HepG2 (cell line): Measurements from ENCODE around the gene PRKCE. TPM values are rescaled to one million over a fixed set of nuclear protein-coding genes. Genes with fewer than 3 reads are reported as not detected.

Source experiments
- ARNT2 ChIP-seq: sonication (generic); formaldehyde crosslinking; IDR thresholded peaks from 2 replicates; pipeline ENCODE4 v1.8.0; 2022; ENCODE audit warnings: mild to moderate bottlenecking, low read depth, missing genetic modification reagents, moderate library complexity
- BORCS8-MEF2B ChIP-seq: sonication (generic); formaldehyde crosslinking; IDR thresholded peaks from 2 replicates; pipeline ENCODE4 v1.8.0; 2022; ENCODE audit warnings: mild to moderate bottlenecking, missing genetic modification reagents
- FOXK2 ChIP-seq: fragments of 450-650 bp; IDR thresholded peaks from 2 replicates; pipeline ENCODE4 v1.6.1; 2016
- GATAD1 ChIP-seq: IDR thresholded peaks from 2 replicates; pipeline ENCODE4 v1.6.1; 2016; ENCODE audit warnings: missing genetic modification reagents, missing compliant biosample characterization
- GLI4 ChIP-seq: sonication (generic); formaldehyde crosslinking; IDR thresholded peaks from 2 replicates; pipeline ENCODE4 v1.5.1; 2020; ENCODE audit warnings: missing genetic modification reagents, mild to moderate bottlenecking, moderate library complexity, borderline replicate concordance
- GTF2F1 ChIP-seq: fragments of 150-350 bp; IDR thresholded peaks from 2 replicates; pipeline ENCODE4 v1.6.1; 2014; ENCODE audit warnings: low read length
- HES4 ChIP-seq: sonication (generic); formaldehyde crosslinking; IDR thresholded peaks from 2 replicates; pipeline ENCODE4 v1.9.0; 2021; ENCODE audit warnings: mild to moderate bottlenecking, missing genetic modification reagents, borderline replicate concordance
- RNF2 ChIP-seq: fragments of 450-650 bp; conservative IDR thresholded peaks from 2 replicates; pipeline ENCODE4 v1.6.1; 2016; ENCODE audit warnings: low read depth
- SKI ChIP-seq: fragments of 450-650 bp; IDR thresholded peaks from one replicate; pipeline ENCODE4 v1.6.1; 2018; ENCODE audit warnings: mild to moderate bottlenecking; ENCODE audit not compliant: partially characterized antibody
- ZEB1 ChIP-seq: IDR thresholded peaks from 2 replicates; pipeline ENCODE4 v1.6.1; 2012; ENCODE audit warnings: mild to moderate bottlenecking, low read depth, inconsistent platforms; ENCODE audit not compliant: insufficient replicate concordance
- ZNF33A ChIP-seq: sonication (generic); formaldehyde crosslinking; IDR thresholded peaks from 2 replicates; pipeline ENCODE4 v1.5.1; 2020; ENCODE audit warnings: missing genetic modification reagents, mild to moderate bottlenecking, moderate library complexity, borderline replicate concordance
- ZNF562 ChIP-seq: sonication (generic); formaldehyde crosslinking; IDR thresholded peaks from 2 replicates; pipeline ENCODE4 v1.8.0; 2022; ENCODE audit warnings: missing genetic modification reagents, borderline replicate concordance
- polyA plus RNA-seq, 8 experiments: library from polyadenylated mRNA; depleted of rRNA in 3 of 8; stranded (reverse) in 7 of 8; unstranded in 1 of 8; fragments of >200 nt; fragmentation: Illumina TruSeq in 4 of 8; extraction: Trizol in 4 of 8; gene quantifications; 2 replicates each; pipeline versions ENCODE4 v1.2.1 to v1.2.3, GENCODE V29; 2011 to 2016; ENCODE audit warnings: low read depth in 4 of 8, missing spikeins in 1 of 8, mixed read lengths in 1 of 8; ENCODE audit not compliant: insufficient read depth in 1 of 8
- total RNA-seq, 5 experiments: library from RNA; depleted of rRNA; stranded (reverse); fragments of >200 nt; fragmentation: Illumina TruSeq; extraction: Trizol; gene quantifications; 2 replicates each; pipeline ENCODE4 v1.2.3, GENCODE V29; 2016; ENCODE audit warnings: low read depth in 1 of 5
- TF ChIP-seq, protein P1 (sequence below): sonication (generic); formaldehyde crosslinking; IDR thresholded peaks from 2 replicates; pipeline ENCODE4 v1.4.0; 2020; ENCODE audit warnings: mild to moderate bottlenecking, missing genetic modification reagents
- TF ChIP-seq, protein P2 (sequence below): sonication (generic); formaldehyde crosslinking; IDR thresholded peaks from 2 replicates; pipeline ENCODE4 v1.5.1; 2020; ENCODE audit warnings: missing genetic modification reagents, mild to moderate bottlenecking, borderline replicate concordance
- TF ChIP-seq, protein P3 (sequence below): sonication (generic); formaldehyde crosslinking; IDR thresholded peaks from 2 replicates; pipeline ENCODE4 v1.9.0; 2021; ENCODE audit warnings: mild to moderate bottlenecking, missing genetic modification reagents
- TF ChIP-seq, protein P4 (sequence below): sonication (generic); formaldehyde crosslinking; conservative IDR thresholded peaks from 2 replicates; pipeline ENCODE4 v1.8.1; 2023; ENCODE audit warnings: missing genetic modification reagents

Gene PRKCE
- total and polyA plus RNA-seq, 2 of the 13 experiments (the other 11 are each of a cell fraction or from before 2014, with no cell fraction given) = 1.0 to 3.9 TPM

GRCh38 chr2:45643543-45644542, 7.6 kb upstream of the PRKCE start (continued):
- TF ChIP-seq, protein P1, sequence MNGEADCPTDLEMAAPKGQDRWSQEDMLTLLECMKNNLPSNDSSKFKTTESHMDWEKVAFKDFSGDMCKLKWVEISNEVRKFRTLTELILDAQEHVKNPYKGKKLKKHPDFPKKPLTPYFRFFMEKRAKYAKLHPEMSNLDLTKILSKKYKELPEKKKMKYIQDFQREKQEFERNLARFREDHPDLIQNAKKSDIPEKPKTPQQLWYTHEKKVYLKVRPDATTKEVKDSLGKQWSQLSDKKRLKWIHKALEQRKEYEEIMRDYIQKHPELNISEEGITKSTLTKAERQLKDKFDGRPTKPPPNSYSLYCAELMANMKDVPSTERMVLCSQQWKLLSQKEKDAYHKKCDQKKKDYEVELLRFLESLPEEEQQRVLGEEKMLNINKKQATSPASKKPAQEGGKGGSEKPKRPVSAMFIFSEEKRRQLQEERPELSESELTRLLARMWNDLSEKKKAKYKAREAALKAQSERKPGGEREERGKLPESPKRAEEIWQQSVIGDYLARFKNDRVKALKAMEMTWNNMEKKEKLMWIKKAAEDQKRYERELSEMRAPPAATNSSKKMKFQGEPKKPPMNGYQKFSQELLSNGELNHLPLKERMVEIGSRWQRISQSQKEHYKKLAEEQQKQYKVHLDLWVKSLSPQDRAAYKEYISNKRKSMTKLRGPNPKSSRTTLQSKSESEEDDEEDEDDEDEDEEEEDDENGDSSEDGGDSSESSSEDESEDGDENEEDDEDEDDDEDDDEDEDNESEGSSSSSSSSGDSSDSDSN = peak; percentile 86; the same call in 1 of the 2 replicates
- TF ChIP-seq BORCS8-MEF2B (CRISPR knock-in tag) (no peak), ZEB1 (no peak), FOXK2 (no peak), HES4 (CRISPR knock-in tag) (no peak), SKI (peak; percentile 53), ZNF33A (no peak), ZNF562 (no peak), ARNT2 (peak; percentile 73; the same call in 1 of the 2 replicates), RNF2 (peak; percentile 63), GLI4 (no peak; the same call in 1 of the 2 replicates), GTF2F1 (no peak), GATAD1 (CRISPR knock-in tag) (peak; percentile 56; the same call in 1 of the 2 replicates)
- TF ChIP-seq, protein P2, sequence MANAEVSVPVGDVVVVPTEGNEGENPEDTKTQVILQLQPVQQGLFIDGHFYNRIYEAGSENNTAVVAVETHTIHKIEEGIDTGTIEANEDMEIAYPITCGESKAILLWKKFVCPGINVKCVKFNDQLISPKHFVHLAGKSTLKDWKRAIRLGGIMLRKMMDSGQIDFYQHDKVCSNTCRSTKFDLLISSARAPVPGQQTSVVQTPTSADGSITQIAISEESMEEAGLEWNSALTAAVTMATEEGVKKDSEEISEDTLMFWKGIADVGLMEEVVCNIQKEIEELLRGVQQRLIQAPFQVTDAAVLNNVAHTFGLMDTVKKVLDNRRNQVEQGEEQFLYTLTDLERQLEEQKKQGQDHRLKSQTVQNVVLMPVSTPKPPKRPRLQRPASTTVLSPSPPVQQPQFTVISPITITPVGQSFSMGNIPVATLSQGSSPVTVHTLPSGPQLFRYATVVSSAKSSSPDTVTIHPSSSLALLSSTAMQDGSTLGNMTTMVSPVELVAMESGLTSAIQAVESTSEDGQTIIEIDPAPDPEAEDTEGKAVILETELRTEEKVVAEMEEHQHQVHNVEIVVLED (CRISPR knock-in tag) = no peak
- TF ChIP-seq, protein P3, sequence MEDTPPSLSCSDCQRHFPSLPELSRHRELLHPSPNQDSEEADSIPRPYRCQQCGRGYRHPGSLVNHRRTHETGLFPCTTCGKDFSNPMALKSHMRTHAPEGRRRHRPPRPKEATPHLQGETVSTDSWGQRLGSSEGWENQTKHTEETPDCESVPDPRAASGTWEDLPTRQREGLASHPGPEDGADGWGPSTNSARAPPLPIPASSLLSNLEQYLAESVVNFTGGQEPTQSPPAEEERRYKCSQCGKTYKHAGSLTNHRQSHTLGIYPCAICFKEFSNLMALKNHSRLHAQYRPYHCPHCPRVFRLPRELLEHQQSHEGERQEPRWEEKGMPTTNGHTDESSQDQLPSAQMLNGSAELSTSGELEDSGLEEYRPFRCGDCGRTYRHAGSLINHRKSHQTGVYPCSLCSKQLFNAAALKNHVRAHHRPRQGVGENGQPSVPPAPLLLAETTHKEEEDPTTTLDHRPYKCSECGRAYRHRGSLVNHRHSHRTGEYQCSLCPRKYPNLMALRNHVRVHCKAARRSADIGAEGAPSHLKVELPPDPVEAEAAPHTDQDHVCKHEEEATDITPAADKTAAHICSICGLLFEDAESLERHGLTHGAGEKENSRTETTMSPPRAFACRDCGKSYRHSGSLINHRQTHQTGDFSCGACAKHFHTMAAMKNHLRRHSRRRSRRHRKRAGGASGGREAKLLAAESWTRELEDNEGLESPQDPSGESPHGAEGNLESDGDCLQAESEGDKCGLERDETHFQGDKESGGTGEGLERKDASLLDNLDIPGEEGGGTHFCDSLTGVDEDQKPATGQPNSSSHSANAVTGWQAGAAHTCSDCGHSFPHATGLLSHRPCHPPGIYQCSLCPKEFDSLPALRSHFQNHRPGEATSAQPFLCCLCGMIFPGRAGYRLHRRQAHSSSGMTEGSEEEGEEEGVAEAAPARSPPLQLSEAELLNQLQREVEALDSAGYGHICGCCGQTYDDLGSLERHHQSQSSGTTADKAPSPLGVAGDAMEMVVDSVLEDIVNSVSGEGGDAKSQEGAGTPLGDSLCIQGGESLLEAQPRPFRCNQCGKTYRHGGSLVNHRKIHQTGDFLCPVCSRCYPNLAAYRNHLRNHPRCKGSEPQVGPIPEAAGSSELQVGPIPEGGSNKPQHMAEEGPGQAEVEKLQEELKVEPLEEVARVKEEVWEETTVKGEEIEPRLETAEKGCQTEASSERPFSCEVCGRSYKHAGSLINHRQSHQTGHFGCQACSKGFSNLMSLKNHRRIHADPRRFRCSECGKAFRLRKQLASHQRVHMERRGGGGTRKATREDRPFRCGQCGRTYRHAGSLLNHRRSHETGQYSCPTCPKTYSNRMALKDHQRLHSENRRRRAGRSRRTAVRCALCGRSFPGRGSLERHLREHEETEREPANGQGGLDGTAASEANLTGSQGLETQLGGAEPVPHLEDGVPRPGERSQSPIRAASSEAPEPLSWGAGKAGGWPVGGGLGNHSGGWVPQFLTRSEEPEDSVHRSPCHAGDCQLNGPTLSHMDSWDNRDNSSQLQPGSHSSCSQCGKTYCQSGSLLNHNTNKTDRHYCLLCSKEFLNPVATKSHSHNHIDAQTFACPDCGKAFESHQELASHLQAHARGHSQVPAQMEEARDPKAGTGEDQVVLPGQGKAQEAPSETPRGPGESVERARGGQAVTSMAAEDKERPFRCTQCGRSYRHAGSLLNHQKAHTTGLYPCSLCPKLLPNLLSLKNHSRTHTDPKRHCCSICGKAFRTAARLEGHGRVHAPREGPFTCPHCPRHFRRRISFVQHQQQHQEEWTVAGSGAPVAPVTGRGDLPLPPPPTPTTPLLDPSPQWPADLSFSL (CRISPR knock-in tag) = no peak
- TF ChIP-seq, protein P4, sequence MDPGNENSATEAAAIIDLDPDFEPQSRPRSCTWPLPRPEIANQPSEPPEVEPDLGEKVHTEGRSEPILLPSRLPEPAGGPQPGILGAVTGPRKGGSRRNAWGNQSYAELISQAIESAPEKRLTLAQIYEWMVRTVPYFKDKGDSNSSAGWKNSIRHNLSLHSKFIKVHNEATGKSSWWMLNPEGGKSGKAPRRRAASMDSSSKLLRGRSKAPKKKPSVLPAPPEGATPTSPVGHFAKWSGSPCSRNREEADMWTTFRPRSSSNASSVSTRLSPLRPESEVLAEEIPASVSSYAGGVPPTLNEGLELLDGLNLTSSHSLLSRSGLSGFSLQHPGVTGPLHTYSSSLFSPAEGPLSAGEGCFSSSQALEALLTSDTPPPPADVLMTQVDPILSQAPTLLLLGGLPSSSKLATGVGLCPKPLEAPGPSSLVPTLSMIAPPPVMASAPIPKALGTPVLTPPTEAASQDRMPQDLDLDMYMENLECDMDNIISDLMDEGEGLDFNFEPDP (CRISPR knock-in tag) = no peak
